Esophagus muscularis mucosa (tissue), 4 donors: ENCODE measurements around the gene ERC2.

Source experiments
- CTCF ChIP-seq, 3 experiments: fragments of 200-600 bp in 2 of 3; fragments of 450-650 bp in 1 of 3; sonication (generic) in 2 of 3; IDR thresholded peaks; one replicate each; pipeline ENCODE4 v1.5.1; 2017 to 2019; ENCODE audit warnings: antibody characterized with exemption in 3 of 3, mild to moderate bottlenecking in 2 of 3, moderate library complexity in 1 of 3
- EP300 ChIP-seq: sonication (generic); formaldehyde crosslinking; IDR thresholded peaks from one replicate; pipeline ENCODE4 v1.6.1; 2017; ENCODE audit warnings: antibody characterized with exemption
- POLR2A ChIP-seq: fragments of 450-650 bp; IDR thresholded peaks from one replicate; pipeline ENCODE4 v1.6.1; 2017; ENCODE audit warnings: antibody characterized with exemption, moderate library complexity, mild to moderate bottlenecking, low read depth
- POLR2AphosphoS5 ChIP-seq, 2 donors: sonication (generic); formaldehyde crosslinking; IDR thresholded peaks; one replicate each; pipeline ENCODE4 v1.6.1; 2017; ENCODE audit warnings: antibody characterized with exemption in 2 of 2

- TF ChIP-seq POLR2AphosphoS5 (IDR thresholded peaks at IDR 0.05) (no peak), EP300 (no peak), POLR2A (no peak), CTCF (IDR thresholded peaks at IDR 0.05) (no peak)
Observed at GRCh38 chr3:55863028-55863427, 605.2 kb downstream of the ERC2 start.
